ENCODE data around the gene TMPRSS2.

Gene TMPRSS2

DNA sequence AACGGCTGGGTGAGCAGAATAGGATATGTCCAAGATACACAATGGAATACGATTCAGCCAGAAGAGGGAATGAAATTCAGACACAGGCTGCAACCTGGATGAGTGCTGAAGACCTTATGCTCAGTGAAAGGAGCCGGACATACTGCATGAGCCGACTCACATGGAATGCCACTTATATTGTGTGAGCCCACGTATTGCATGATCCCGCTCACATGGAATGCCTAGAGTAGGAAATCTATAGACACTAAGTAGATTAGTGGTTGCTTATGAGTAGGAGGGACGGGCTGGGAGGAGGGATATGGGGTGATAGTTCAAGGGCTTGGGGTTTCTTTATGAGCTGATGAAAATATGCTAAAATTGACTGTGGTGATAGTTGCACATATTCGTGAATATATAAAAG is 26.8 kb downstream of the TMPRSS2 start:
- Histone ChIP-seq H3K9me3 (ENCODE audit: control insufficient read depth, insufficient read depth, low read depth, low read length) (no peaks in the 10 kb centered on the region), H3K27ac (ENCODE audit: extremely low read depth, low read depth, low read length) (no peak overlapping the region), H3K4me1 (ENCODE audit: control insufficient read depth, insufficient read depth, low read length) (peaks cover 2% of the 10 kb centered on the region; the same call in 1 of the 2 replicates), H3K4me3 (ENCODE audit: low read depth, low read length) (no peak overlapping the region), H3K36me3 (ENCODE audit: control insufficient read depth in 2 of 2, insufficient read depth in 1 of 2, low read length in 2 of 2) (no peaks in the 10 kb centered on the region)
- CTCF ChIA-PET = no interaction called here
- TF ChIP-seq ZFHX2 (tag by site-specific recombination; conservative IDR thresholded peaks at IDR 0.05) = peak; percentile 89
- no peak for TF ChIP-seq FEZF1 (tag by site-specific recombination; IDR thresholded peaks at IDR 0.05)
- TF ChIP-seq, protein P1, sequence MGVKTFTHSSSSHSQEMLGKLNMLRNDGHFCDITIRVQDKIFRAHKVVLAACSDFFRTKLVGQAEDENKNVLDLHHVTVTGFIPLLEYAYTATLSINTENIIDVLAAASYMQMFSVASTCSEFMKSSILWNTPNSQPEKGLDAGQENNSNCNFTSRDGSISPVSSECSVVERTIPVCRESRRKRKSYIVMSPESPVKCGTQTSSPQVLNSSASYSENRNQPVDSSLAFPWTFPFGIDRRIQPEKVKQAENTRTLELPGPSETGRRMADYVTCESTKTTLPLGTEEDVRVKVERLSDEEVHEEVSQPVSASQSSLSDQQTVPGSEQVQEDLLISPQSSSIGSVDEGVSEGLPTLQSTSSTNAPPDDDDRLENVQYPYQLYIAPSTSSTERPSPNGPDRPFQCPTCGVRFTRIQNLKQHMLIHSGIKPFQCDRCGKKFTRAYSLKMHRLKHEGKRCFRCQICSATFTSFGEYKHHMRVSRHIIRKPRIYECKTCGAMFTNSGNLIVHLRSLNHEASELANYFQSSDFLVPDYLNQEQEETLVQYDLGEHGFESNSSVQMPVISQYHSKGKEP (tag by site-specific recombination; IDR thresholded peaks at IDR 0.05) = no peak
- TF ChIP-seq EGR2 (tag by site-specific recombination; IDR thresholded peaks at IDR 0.05; ENCODE audit: low read depth) = peak; percentile 91
- POLR2A ChIA-PET = interaction anchor here (0.6 kb wide), 2 partner anchors 25 to 114 kb away, joined by 3 read pairs; no protein-coding TSS in a partner anchor

DNA sequence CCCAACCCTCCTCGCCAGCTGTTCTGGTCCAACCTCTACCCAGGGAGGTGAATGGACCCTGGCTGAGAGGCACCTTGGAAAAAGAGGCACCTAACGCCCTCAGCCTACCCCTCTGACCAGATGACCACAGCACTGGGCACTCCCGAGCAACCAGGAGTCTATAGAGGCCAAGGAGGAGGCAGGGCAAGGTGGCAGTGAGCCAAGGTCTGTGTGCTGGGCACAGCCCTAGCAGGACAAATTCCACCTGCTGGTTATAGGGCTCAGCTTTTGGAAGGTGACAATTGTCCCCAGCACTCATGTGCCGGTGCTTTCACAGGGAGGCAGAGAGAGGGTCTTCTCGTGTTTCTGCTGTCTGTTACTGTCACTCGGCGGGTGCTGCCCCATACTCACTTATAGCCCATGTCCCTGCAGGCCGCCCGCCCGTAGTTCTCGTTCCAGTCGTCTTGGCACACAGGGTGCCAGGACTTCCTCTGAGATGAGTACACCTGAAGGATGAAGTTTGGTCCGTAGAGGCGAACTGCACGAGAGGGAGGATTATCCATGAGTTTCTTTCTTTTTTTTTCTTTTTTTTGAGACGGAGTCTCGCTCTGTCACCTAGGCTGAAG is 27.8 kb downstream of the TMPRSS2 start:
- CTCF ChIA-PET = interaction anchor here (2.2 kb wide), 1 partner anchor 196 kb away, joined by 5 read pairs; no protein-coding TSS in a partner anchor
- H3K4me3 ChIP-seq (ENCODE audit: low read depth, low read length) = no peak overlapping the region
- no peaks in the 10 kb centered on the region for H3K36me3 ChIP-seq (ENCODE audit: control insufficient read depth in 2 of 2, insufficient read depth in 1 of 2, low read length in 2 of 2)
- no peaks in the 10 kb centered on the region for H3K9me3 ChIP-seq (ENCODE audit: control insufficient read depth, insufficient read depth, low read depth, low read length)
- H3K4me1 ChIP-seq (ENCODE audit: control insufficient read depth, insufficient read depth, low read length) = peaks cover 2% of the 10 kb centered on the region; the same call in 1 of the 2 replicates
- no peak overlapping the region for H3K27ac ChIP-seq (ENCODE audit: extremely low read depth, low read depth, low read length)
- TF ChIP-seq ZNF223 (tag by site-specific recombination; IDR thresholded peaks at IDR 0.05) = no peak
- TF ChIP-seq, protein P2, sequence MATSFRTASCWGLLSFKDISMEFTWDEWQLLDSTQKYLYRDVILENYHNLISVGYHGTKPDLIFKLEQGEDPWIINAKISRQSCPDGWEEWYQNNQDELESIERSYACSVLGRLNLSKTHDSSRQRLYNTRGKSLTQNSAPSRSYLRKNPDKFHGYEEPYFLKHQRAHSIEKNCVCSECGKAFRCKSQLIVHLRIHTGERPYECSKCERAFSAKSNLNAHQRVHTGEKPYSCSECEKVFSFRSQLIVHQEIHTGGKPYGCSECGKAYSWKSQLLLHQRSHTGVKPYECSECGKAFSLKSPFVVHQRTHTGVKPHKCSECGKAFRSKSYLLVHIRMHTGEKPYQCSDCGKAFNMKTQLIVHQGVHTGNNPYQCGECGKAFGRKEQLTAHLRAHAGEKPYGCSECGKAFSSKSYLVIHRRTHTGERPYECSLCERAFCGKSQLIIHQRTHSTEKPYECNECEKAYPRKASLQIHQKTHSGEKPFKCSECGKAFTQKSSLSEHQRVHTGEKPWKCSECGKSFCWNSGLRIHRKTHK (tag by site-specific recombination; IDR thresholded peaks at IDR 0.05) = no peak
- TF ChIP-seq ZFP41 (tag by site-specific recombination; IDR thresholded peaks at IDR 0.05; ENCODE audit: borderline replicate concordance) = no peak
- TF ChIP-seq ZNF138 (tag by site-specific recombination; IDR thresholded peaks at IDR 0.05; ENCODE audit: borderline replicate concordance) = no peak
- no peak for TF ChIP-seq ZNF501 (tag by site-specific recombination; IDR thresholded peaks at IDR 0.05)
- TF ChIP-seq ZNF629 (tag by site-specific recombination; IDR thresholded peaks at IDR 0.05) = no peak
- no peak for TF ChIP-seq HOXA7 (CRISPR knock-in tag; IDR thresholded peaks at IDR 0.05; ENCODE audit: borderline replicate concordance)
- no peak for TF ChIP-seq ZNF677 (tag by site-specific recombination; IDR thresholded peaks at IDR 0.05)
- no peak for TF ChIP-seq ZNF155 (tag by site-specific recombination; IDR thresholded peaks at IDR 0.05)
- no peak for TF ChIP-seq ZNF561 (tag by site-specific recombination; IDR thresholded peaks at IDR 0.05; ENCODE audit: borderline replicate concordance)
- no peak for TF ChIP-seq ZNF707 (tag by site-specific recombination; IDR thresholded peaks at IDR 0.05)
- TF ChIP-seq YY2 (tag by site-specific recombination; IDR thresholded peaks at IDR 0.05) = no peak
- TF ChIP-seq ZFHX2 (tag by site-specific recombination; conservative IDR thresholded peaks at IDR 0.05) = no peak
- TF ChIP-seq, protein P3, sequence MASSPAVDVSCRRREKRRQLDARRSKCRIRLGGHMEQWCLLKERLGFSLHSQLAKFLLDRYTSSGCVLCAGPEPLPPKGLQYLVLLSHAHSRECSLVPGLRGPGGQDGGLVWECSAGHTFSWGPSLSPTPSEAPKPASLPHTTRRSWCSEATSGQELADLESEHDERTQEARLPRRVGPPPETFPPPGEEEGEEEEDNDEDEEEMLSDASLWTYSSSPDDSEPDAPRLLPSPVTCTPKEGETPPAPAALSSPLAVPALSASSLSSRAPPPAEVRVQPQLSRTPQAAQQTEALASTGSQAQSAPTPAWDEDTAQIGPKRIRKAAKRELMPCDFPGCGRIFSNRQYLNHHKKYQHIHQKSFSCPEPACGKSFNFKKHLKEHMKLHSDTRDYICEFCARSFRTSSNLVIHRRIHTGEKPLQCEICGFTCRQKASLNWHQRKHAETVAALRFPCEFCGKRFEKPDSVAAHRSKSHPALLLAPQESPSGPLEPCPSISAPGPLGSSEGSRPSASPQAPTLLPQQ (tag by site-specific recombination; IDR thresholded peaks at IDR 0.05) = no peak
- no peak for TF ChIP-seq SP3 (tag by site-specific recombination; IDR thresholded peaks at IDR 0.05)
- TF ChIP-seq KLF10 (tag by site-specific recombination; IDR thresholded peaks at IDR 0.05) = no peak
- POLR2A ChIA-PET = interaction anchor here (0.5 to 0.6 kb wide), 2 partner anchors 64 to 113 kb away, joined by 3 read pairs; no protein-coding TSS in a partner anchor

Data from HEK293 (cell line).